GM21723 (cell line): ENCODE results near the gene CD3D.
"Not testable (repeated sequence)": the region's sequence is repeated elsewhere in the genome, so short reads cannot be mapped to it uniquely, and the experiment has no call there.

Source experiments
- ATAC-seq: cut with Tn5 transposase; IDR thresholded peaks from one replicate; pipeline ENCODE4 v1.9.1; 2021; ENCODE audit warnings: mild to moderate bottlenecking, moderate library complexity; ENCODE audit not compliant: unreplicated experiment

The CD3D gene

GRCh38 chr11:118339281-118339961, 3.1 kb downstream of the CD3D start:
- ATAC-seq, result no peak

- ATAC-seq, result no peak
These were observed 3.9 kb downstream of the CD3D start for GRCh38 chr11:118338637-118339061.

DNA sequence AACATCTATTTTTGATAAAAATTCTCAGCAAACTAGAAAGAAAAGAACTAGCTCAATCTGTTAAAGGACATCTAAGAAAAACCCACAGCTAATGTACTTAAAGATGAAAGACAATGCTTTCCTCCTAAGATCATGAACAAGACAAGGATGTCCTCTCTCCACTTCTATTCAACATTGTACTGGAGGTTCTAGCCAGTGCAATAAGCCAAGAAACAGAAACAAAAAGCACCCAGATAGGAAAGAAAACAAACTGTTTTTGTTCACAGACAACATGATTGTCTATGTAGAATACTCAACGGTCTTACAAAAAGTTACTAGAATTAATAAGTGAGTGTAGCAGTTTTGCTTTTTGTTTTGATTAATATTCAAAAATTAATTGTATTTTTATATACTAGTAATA, 7.8 kb downstream of the CD3D start:
- ATAC-seq, result no peak

DNA sequence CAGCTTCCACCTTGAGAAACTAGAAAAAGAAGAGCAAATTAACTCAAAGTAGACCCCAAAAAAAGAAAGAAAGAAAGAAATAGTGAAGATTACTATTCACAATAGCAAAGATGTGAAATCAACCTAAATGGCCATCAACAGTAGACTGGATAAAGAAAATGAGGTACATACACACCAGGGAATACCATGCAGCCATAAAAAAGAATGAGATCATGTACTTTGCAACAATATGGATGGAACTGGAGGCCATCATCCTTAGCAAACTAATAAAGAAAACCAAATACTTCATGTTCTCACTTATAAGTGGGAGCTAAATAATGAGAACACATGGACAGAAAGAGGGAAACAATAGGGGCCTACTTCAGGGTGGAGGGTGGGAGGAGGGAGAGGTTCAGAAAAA, 13.8 kb downstream of the CD3D start:
- ATAC-seq, result no peak

DNA sequence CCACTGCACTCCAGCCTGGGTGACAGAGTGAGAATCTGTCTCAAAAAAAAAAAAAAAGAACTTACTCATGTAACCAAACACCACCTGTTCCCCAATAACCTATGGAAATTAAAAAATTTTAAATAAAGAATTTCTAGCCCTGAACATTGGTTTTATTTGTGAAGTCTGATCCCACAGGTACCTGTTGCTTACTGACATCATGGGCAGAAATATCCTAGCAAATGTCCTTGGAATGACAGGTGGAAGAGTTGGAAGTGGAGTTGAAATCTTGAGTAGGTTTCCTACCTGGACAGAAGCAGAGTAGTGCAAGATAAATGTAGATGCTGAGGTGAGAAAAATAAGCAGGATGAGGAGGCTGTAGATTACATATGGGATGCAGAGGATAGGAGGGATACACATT, 17.2 kb downstream of the CD3D start:
- ATAC-seq, result no peak

DNA sequence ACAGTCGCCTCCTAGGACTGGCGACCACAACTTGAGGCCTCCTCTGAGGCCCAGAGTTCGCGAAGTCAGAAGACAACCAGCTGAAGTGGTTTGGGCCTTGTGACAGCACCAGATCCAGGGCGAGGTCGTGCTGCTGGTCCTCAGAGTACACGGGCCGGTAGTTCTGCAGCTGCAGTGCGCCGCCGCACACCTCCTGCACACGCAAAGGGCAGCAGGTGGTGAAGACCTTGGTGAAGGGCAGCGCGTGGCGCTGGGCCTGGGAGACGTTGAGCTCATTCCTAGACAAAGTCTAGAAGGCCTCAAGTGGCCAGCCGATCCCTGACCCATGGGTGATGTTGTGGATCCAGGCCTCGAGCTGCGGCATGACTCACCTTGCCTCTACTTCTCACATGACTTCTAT, 19.8 kb downstream of the CD3D start:
- no peak for ATAC-seq

DNA sequence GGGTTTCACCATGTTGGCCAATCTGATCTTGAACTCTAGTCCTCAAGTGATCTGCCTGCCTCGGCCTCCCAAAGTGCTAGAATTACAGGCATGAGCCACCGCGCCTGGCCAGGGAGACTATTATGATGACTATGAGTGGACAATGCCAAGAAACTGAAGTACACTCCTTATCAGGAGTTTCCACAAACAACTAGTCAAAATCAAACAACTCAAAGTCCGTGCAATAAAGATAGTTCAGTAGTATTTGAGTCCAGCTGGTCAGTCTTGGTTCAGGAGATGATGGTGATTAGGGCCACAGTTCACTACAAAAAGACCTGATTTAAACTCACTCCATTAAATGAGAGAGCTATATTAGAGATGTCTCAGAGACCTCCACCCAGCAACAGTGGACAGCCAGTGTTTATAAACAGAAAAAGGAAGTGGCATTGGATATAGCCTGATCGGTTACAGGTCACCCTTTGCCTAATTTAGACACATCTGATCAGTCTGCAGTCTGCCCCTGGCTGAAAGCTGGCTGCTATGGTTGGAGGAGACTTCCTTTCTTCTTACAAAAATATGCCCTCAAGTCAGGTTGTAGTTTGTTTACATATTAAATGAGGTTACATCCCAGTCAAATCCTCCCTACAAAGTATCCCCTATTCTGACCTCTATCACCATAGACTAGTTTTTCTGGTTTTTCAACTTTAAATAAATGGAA, 21.0 kb downstream of the CD3D start:
- ATAC-seq, result no peak

- no peak for ATAC-seq
These were observed 22.0 kb downstream of the CD3D start for GRCh38 chr11:118320515-118320914.

- no peak for ATAC-seq
These were observed 23.2 kb downstream of the CD3D start for GRCh38 chr11:118319337-118319707.

DNA sequence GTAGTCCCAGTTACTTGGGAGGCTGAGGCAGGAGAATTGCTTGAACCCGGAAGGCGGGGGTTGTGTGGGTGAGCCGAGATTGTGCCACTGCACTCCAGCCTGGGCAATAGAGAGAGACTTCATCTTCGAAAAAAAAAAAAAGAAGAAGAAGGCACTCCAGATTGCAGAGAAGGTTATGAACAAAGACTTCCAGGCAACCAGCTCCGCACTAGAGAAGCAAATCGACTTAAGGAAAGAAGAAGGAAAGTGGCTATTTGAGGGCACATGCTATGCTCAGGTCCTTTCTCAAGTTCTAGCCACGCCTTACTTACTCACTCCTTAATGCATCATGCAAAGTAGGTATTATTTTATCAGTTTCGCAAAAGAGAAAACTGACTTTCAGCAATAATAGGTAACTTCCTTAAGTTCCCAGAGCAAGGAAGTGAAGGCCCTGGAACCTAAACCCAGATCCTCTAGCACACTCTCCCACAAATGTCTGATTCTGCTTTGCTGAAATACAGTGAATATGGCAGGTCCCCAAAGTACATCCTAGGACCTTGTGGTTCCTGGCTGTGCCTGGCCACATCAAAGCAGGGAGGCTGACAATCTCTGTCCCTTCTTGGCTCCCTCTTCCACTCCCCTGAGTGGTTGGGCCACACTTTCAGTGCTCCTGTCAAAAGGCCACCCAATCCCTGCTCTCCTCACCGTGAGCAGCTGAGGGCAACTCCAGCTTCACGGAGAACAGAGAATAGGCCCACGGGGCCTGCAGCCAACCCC, 23.7 kb downstream of the CD3D start:
- no peak for ATAC-seq

DNA sequence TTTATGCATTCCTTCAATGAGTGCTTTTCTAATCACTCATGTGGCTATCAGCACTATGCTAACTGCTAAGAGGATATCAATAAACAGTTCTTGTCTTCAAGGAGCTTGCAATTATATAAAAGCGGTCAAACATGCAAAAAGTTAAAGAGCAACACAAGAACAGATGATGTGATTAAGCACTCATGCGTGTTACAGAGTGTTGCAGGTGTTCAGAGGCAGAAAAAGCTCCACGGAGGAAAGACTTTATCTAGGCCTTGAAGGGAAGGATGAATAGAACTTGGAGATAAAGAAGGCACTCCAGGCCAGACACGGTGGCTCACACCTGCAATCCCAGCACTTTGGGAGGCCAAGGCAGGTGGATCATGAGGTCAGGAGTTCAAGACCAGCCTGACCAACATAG, 24.4 kb downstream of the CD3D start:
- ATAC-seq, result no peak

- no peak for ATAC-seq
These were observed 27.5 kb downstream of the CD3D start for GRCh38 chr11:118314988-118315411.

GRCh38 chr11:118313242-118313641, 29.3 kb downstream of the CD3D start:
- ATAC-seq, result no peak

DNA sequence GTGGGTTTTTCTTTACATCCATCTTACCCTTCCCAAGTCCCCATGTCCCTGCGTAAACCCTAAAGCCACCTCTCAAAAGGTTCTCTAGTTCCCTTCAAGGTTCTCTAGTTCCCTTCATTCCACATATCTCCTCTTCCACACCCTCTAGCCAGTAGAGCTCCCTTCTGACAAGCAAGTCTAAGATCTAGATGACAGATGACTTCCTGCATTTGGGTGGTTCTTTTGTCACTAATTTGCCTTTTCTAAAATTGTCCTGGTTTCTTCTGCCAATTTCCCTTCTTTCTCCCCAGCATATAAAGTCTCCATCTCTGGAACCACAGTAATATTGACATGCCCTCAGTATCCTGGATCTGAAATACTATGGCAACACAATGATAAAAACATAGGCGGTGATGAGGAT, 30.2 kb downstream of the CD3D start:
- ATAC-seq, result no peak

DNA sequence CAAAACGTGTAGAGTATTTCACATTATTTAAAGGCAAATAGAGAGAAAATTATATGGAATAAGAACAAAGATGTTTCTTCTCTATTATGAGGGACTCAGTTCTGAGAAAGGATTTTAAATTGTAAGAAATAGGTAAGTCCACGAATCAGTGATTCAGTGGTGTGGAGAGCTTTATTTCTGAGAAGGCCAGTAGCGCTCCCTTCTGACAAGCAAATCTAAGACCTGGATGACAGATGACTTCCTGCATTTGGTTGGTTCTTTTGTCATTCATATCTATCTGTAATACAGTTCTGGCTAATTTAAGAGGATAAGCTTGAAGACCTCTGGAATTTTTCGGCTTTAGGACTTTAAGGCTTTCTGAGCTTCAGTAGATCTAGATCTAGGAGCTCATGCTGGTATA, 31.0 kb downstream of the CD3D start:
- ATAC-seq, result no peak

DNA sequence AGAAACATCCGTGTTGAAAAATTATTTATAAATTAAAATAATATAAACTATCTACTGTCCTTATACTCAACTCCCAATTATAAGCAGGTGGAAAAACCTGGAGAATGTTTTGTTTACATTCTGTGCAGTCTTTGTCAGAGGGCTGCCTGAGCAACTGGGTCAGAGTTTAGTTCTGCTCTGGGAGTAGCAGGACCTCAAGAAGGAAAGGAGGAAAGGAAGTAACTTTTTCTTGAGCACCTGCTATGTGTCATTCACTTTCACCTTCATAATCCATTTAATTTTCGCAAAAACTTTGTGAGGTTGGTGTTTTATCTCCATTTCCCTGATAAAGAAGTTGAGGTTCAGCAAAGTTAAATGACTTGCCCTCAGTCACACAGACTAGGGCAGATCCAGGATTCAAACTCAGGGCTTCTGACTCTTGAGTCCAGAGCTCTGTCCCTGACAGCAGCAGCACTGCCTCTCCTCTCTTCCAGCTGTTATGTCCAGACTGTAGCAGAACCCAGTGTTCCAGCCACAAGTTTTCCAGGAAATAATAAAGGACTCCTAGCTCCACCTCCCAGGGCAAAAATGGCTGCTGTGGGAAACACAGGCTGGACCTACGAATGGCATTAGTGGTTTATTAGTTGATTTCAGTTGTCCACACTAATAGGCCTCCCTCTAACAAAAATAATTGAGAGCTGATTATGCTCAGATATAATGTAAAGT, 31.6 kb downstream of the CD3D start:
- no peak for ATAC-seq

DNA sequence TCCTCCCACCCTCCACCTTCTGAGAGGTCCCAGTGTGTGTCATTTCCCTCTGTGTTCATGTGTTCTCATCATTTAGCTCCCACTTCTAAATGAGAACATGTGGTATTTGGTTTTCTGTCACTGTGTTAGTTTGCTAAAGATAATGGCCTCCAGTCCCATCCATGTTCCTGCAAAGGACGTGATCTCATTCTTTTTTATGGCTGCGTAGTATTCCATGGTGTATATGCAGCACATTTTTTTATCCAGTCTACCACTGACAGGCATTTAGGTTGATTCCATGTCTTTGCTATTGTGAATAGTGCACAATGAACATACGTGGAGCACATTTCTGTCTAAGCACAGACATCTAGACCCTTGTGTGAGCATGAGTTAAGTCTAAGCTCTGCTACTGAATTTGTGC, 32.2 kb downstream of the CD3D start:
- no peak for ATAC-seq

DNA sequence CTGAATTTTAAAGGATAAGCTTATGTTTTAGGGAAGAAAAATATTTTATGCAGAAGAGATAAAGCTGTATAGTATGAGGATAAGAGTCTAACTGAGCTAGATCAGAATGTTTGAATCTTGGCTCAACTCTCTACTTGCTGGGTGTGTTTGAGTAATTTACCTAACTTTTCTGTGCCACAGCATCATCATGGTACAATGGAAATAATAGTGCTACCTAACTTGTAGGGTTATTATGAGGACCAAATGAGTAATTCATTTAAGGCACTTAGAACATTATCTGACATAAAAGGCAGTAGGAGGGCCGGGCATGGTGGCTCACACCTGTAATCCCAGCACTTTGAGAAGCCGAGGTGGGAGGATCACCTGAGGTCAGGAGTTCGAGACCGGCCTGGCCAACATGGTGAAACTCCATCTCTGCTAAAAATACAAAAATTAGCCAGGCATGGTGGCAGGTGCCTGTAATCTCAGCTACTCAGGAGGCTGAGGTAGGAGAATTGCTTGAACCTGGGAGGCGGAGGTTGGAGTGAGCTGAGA, 33.4 kb downstream of the CD3D start:
- not testable (repeated sequence) for ATAC-seq

DNA sequence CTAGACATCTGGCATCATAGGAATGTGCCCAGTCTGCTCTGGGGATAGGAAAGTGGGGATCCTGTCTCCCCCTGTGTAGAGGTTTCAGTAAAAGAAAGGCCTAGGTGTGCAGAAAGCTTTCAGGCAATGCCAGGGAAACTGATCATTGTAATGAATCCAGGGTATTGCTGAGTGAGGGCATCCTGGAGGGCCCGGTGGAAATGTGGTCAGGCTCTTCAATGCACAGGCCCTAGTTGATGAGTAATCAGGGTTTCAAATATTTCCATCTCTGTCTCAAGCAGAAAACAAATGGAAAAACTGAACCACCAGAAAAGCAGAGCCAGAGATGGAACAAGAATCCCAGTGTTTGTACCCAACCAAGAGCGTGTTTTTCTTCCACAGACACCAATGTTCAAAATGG, 35.9 kb downstream of the CD3D start:
- no peak for ATAC-seq

GRCh38 chr11:118305726-118306125, 36.8 kb downstream of the CD3D start:
- ATAC-seq, result no peak

DNA sequence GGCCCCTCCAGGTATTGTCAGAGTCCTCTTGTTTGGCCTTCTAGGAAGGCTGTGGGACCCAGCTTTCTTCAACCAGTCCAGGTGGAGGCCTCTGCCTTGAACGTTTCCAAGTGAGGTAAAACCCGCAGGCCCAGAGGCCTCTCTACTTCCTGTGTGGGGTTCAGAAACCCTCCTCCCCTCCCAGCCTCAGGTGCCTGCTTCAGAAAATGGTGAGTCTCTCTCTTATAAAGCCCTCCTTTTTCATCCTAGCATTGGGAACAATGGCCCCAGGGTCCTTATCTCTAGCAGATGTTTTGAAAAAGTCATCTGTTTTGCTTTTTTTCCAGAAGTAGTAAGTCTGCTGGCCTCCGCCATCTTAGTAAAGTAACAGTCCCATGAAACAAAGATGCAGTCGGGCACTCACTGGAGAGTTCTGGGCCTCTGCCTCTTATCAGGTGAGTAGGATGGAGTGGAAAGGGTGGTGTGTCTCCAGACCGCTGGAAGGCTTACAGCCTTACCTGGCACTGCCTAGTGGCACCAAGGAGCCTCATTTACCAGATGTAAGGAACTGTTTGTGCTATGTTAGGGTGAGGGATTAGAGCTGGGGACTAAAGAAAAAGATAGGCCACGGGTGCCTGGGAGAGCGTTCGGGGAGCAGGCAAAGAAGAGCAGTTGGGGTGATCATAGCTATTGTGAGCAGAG, 37.8 kb downstream of the CD3D start, which contains the start of gene CD3E:
CD3E (plus strand) TSS at position 163 of the 681 bp plus-strand sequence; CDS start at position 386, 223 bp downstream.
- no peak for ATAC-seq
